ENCODE measurements around the gene NIPAL1.
"Not testable (repeated sequence)": the region's sequence is repeated elsewhere in the genome, so short reads cannot be mapped to it uniquely, and the experiment has no call there.

NIPAL1 gene

GRCh38 chr4:48016141-48017107 lies at the start of gene NIPAL1, which contains the start of gene CNGA1:
Gene NIPAL1 (plus strand): TSS chr4:48016772. CDS start chr4:48016840, 68 bp downstream.
Gene CNGA1 (minus strand): TSS chr4:48016681. CDS start chr4:47952689, 63,992 bp downstream.
- peak; percentile 67 for DNase-seq

GRCh38 chr4:47968847-47969246 lies 47.7 kb upstream of the NIPAL1 start:
- DNase-seq = no peak

DNA sequence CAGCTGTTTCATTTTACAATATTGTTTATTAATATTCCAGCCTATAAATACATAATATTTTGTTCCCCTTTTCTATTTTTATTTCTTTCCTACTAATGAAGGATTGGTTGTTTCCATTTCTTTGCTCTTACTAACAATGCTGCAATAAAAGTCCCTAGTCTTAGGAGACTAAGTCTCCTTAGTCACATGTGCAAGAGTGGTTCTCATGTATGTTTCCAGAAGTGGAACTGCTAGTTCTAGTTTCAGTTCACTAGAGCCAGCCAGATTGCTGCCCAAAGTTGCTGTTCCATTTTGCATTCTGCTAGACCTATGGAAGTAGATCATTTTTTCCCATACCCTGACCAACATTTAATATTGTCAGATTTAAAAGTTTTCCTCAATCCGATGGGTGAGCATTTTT lies 44.4 kb upstream of the NIPAL1 start:
- no peak for DNase-seq

- no peak for DNase-seq
These were observed 43.9 kb upstream of the NIPAL1 start for GRCh38 chr4:47972721-47973120.

DNA sequence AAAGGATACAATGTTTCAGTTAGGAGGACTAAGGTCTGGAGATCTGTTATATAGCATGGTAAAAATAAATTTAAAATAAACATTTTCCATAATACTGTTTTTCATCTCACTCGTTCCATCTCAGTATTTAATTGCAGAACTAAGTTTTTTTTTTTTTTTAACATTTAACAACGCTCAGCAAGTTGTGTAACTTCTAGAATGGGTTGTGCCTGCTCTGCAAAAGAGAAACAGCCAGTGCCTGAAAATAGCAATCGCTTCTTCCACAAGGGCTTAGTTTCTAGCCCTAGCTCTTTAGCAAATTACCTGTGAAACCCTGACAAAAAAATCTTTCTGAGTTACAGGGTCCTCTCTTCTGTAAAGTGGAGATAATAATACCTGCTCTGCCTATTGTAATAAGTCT lies 42.0 kb upstream of the NIPAL1 start:
- no peak for DNase-seq

- DNase-seq = no peak
These were observed 26.4 kb upstream of the NIPAL1 start for GRCh38 chr4:47990145-47990544.

GRCh38 chr4:47992475-47992874 lies 24.1 kb upstream of the NIPAL1 start:
- not testable (repeated sequence) for DNase-seq

DNA sequence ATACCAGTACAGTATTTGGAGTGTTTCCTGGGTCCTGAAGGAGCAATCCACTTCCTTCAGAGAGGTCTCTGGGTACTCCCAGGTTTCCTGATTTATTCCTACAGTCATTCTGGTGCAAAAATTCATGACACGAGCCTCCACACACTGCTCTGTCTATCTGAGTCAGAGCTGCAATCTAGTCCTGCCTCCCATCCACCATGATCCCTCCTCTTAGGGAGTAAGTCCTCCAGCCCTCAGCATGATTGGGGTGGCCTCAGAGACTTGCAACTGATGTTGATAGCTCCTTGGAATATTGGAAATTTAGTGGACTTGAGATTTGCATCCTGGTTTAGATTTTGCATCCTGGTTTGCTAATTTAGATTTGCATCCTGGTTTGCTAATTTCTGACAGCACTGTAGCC lies 20.6 kb upstream of the NIPAL1 start:
- DNase-seq = no peak

DNA sequence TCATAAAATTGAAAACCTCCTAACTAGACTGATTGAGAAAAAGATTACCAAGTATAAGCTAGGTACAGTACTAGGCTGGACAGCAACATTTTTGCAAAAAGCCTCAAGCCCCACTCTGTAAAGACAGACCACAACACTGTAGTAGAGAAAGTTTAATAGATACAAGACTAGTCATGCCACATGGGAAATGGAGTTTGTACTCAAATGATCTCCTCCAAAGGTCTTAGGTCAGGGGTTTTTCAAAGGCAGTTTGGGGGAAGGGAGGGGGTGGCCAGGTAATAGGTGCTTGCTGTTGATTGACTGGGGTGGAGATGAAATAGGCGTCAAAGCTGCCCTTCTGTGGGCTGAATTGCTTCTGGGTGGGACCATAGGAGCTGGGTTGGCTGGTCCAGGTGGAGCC lies 14.3 kb upstream of the NIPAL1 start:
- no peak for DNase-seq

GRCh38 chr4:48003568-48003967 lies 13.0 kb upstream of the NIPAL1 start:
- not testable (repeated sequence) for DNase-seq

DNA sequence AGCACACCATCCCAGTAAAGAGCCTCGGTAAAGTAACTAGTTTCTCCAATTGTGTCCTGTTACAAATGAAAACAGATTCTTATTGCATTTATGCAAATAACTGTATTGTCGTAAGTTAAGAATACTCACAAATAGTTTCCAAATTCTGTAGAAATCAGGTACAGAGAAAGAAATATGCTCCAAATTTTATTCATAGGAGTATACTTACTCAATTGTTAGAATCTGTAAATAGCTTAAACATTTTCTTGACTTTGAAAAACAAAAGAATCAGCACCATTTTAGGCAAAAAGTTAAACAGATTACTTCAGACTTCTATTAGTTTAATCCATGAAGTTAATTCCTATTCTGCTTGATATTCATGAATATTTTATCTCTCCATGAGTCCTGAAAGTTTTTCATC lies 10.8 kb upstream of the NIPAL1 start:
- DNase-seq = no peak

DNA sequence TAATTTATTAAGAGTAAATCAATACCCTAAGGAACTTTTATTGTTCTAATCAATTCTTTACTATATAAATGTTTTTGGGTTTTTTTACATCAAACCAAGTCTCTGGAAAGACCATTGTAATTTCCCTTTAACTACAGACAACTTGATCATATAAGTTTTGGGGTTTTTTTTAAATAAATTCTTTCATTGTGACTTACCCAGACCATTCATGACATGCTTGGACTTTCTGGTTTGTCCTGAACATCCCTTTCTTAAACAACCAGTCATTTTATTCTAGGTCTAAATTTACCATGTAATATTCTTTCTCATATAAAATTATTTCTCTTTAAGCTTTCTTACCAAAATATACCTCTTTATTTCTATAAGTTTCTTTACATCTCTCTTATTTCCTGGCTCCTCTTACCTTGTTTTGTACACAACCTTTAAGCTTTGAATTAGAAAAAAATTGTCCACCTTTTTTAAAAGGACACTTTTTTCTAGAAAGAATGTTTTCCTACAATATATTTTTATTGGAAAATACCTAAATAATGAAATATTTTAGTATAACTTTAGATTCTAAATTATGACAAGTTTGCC lies 8.5 kb upstream of the NIPAL1 start:
- no peak for DNase-seq

DNA sequence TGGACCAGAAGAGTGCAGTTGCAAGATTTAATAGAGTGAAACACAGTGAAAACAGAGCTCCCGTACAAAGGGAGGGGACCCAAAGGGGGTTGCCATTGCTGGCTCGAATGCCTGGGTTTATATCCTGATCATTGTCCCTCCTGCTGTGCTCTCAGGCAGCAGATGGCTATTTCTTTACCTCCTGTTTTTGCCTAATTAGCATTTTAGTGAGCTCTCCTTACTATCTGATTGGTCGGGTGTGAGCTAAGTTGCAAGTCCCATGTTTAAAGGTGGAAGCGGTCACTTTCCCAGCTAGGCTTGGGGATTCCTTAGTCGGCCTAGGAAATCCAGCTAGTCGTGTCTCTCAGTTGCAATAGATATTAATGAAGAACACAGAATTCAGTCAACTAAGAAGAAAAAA lies 5.7 kb upstream of the NIPAL1 start:
- not testable (repeated sequence) for DNase-seq

DNA sequence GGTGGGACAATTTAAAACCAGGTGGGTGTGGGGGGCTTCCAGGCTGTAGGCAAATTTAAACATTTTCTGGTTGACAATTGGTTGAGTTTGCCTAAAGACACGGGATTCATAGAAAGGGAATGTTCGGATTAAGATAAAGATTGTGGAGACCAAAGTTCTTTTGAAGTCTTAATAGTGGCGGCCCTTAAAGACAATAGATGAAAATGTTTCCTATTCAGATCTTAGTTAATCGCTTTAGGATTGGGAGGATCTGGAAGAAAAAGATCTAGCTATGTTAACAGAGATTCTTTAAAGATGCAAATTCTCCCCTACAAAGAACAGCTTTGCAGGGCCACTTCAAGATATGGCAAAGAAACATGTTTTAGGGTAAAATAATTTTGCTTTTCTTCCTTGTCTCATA lies 4.8 kb upstream of the NIPAL1 start:
- DNase-seq = no peak

- DNase-seq = no peak
These were observed 3.7 kb upstream of the NIPAL1 start for GRCh38 chr4:48012824-48013223.

DNA sequence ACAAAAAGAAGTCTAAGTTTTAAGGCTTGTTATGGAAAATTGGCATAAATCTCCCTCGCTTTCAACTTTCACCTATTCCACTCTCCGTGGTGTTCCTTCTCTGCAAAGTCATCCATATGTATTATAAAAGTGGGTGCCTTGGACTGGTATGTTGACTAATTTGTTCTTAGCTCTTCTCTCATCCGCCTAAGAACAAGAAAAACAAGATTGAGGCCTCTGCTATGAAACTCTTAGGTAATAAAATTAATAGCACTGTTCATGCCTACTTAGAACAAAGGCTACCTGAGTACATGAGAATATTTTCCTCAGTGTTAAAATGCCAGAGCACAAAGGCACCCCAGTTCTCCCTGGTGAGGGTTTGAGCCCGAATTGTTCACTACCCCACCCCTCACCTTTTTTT lies 1.4 kb upstream of the NIPAL1 start:
- DNase-seq = no peak

GRCh38 chr4:48015678-48016077 lies 894 bp upstream of the NIPAL1 start:
- no peak for DNase-seq

- DNase-seq = peak; percentile 24
These were observed 568 bp downstream of the NIPAL1 start for GRCh38 chr4:48017108-48017571.

GRCh38 chr4:48018112-48018511 lies 1.5 kb downstream of the NIPAL1 start:
- DNase-seq = no peak

DNA sequence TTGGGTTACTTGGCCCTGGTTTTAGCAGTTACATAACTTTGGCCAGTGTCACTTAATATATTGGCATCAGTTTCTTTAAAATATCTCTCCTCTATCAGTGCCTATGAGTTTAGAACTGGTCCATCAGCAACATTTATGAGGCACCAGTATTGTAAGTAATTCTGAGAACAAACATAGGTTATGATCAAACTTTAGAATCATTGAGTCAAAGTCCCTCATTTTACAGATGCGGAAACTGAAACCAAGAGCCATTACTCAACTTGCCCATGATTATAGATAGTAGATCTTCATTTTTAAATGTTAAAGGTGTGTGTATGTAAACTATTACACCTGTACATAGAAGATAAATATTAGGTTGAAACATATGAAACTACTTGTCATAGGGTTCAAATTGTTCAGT lies 4.5 kb downstream of the NIPAL1 start:
- no peak for DNase-seq

- DNase-seq = no peak
These were observed 5.7 kb downstream of the NIPAL1 start for GRCh38 chr4:48022192-48022799.

GRCh38 chr4:48024522-48024921 lies 8.0 kb downstream of the NIPAL1 start:
- DNase-seq = no peak

DNA sequence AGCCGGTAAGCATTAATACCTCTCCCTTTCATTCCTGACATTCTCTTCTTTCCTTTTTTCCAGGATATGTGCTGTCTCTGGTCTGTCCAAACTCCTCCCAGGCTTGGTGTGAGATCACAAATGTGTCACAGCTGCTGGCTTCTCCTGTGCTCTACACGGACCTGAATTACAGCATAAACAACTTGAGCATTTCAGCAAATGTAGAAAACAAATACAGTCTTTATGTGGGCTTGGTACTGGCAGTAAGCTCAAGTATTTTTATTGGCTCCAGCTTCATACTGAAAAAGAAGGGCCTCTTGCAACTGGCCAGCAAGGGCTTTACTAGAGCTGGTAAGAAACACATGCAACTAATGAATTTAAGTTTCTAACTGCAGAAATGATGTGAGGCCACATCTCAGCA lies 8.4 kb downstream of the NIPAL1 start:
- DNase-seq = peak; percentile 71

DNA sequence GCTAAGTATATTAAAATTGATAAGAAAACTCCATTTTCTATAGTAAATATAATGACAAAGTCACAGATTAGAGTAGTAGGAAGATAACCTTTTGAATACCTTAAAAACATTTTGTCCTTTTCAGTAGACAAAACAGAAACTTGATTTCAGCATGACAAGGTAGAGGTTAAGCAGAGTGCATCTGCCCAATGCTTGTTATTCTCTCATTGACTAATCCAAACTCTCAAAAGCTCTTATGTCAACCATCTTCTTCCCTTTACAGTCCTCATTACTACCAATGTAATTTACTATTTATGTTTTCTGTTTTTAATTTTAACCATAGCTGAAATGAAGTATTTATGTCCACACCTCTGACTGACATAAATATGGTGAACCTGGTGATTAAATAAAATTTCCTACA lies 11.1 kb downstream of the NIPAL1 start:
- no peak for DNase-seq
